Hepatocyte (in vitro differentiated cells): ENCODE data around the gene OR6M1.

Experiments used
- CTCF ChIP-seq: fragments of 200-600 bp; sonication (generic); IDR thresholded peaks from 2 replicates; pipeline ENCODE4 v1.5.1; 2016; ENCODE audit warnings: antibody characterized with exemption, mild to moderate bottlenecking; ENCODE audit not compliant: poor library complexity
- EZH2 ChIP-seq: fragments of 200-600 bp; sonication (generic); IDR thresholded peaks from 2 replicates; pipeline ENCODE4 v1.6.1; 2016; ENCODE audit warnings: antibody characterized with exemption, mild to moderate bottlenecking, borderline replicate concordance
- EZH2phosphoT487 ChIP-seq: fragments of 200-600 bp; sonication (generic); IDR thresholded peaks from one replicate; pipeline ENCODE4 v1.6.1; 2018; ENCODE audit warnings: antibody characterized with exemption, mild to moderate bottlenecking, low read depth, moderate library complexity; ENCODE audit not compliant: unreplicated experiment, severe bottlenecking

GRCh38 chr11:123801765-123802164, 4.4 kb downstream of the OR6M1 start:
- TF ChIP-seq CTCF (no peak), EZH2phosphoT487 (no peak), EZH2 (no peak)
